Activated CD8-positive, alpha-beta T cell treated with anti-CD3 and anti-CD28 coated beads for 36 hours (primary cell): ENCODE results near the gene OR52K2. TPM values are rescaled to one million over a fixed set of nuclear protein-coding genes. Genes with fewer than 3 reads are reported as not detected.

Experiments used
- ATAC-seq: fragments of 200-7000 bp; cut with Tn5 transposase; one replicate; pipeline ENCODE4 v1.10.0; 2021; ENCODE audit warnings: mild to moderate bottlenecking, moderate library complexity
- CTCF ChIA-PET: fragments of 350-600 bp; sonication (Branson Sonifier 250); formaldehyde crosslinking; loops from one replicate; lab custom pipeline; 2021; ENCODE audit warnings: antibody characterized with exemption; lab: Charles Lee
- POLR2A ChIA-PET: fragments of 350-600 bp; sonication (Branson Sonifier 250); formaldehyde crosslinking; loops from one replicate; lab custom pipeline; 2021; ENCODE audit warnings: antibody characterized with exemption; lab: Charles Lee
- DNase-seq: peaks from one replicate; pipeline ENCODE4 v3.0.0-alpha.2; 2020
- H3K27ac Mint-ChIP-seq: one replicate; pipeline ENCODE4 v1.8.0; 2021; ENCODE audit warnings: mild to moderate bottlenecking, mixed read lengths
- H3K27me3 Mint-ChIP-seq: one replicate; pipeline ENCODE4 v1.8.0; 2021; ENCODE audit warnings: mixed read lengths
- H3K36me3 Mint-ChIP-seq: one replicate; pipeline ENCODE4 v1.8.0; 2021; ENCODE audit warnings: low read depth, mixed read lengths
- H3K4me1 Mint-ChIP-seq: one replicate; pipeline ENCODE4 v1.8.0; 2021; ENCODE audit warnings: low read depth, mixed read lengths
- H3K4me3 Mint-ChIP-seq: one replicate; pipeline ENCODE4 v1.8.0; 2021; ENCODE audit warnings: mild to moderate bottlenecking, moderate library complexity, mixed read lengths
- H3K9me3 Mint-ChIP-seq: one replicate; pipeline ENCODE4 v1.8.0; 2021; ENCODE audit warnings: mixed read lengths
- CTCF ChIP-seq: fragments of 200-600 bp; IDR thresholded peaks from one replicate; pipeline ENCODE4 v1.8.0; 2022; ENCODE audit warnings: antibody characterized with exemption, mild to moderate bottlenecking
- intact Hi-C: fragments of 100-400 bp; cut with micrococcal nuclease; formaldehyde crosslinking; loops from one replicate; pipeline ENCODE4 v1.10.0; 2022
- total RNA-seq, 2 experiments: library from RNA; stranded (reverse); gene quantifications; one replicate each; pipeline ENCODE4 v1.2.3, GENCODE V29; 2021

Gene OR52K2
- total RNA-seq, 2 experiments from 2014 or later = not detected

- peaks cover 12% of the 10 kb centered on the region for H3K4me1 Mint-ChIP-seq
- intact Hi-C loops = loop anchor here (5.0 kb wide), 1 partner anchor 305 kb away; no protein-coding TSS in a partner anchor
- ChIA-PET CTCF (interaction anchor here (1.1 to 5.3 kb wide), 3 partner anchors 8 to 737 kb away, joined by 3 to 52 read pairs (median 3); no protein-coding TSS in a partner anchor), POLR2A (interaction anchor here (1.6 kb wide), 1 partner anchor 83 kb away, joined by 3 read pairs; no protein-coding TSS in a partner anchor)
- no peak for TF ChIP-seq CTCF
- no peak overlapping the region for H3K4me3 Mint-ChIP-seq
- peaks cover 15% of the 10 kb centered on the region for H3K27me3 Mint-ChIP-seq
- ATAC-seq (no peak), DNase-seq (no peak)
- H3K36me3 Mint-ChIP-seq = no peaks in the 10 kb centered on the region
- H3K9me3 Mint-ChIP-seq = peaks cover 4% of the 10 kb centered on the region
- H3K27ac Mint-ChIP-seq = no peak overlapping the region
Measured at GRCh38 chr11:4491878-4492606, 42.9 kb downstream of the OR52K2 start.

- ATAC-seq = no peak
- POLR2A ChIA-PET = interaction anchor here (1.6 kb wide), 1 partner anchor 82 kb away, joined by 3 read pairs; no protein-coding TSS in a partner anchor
- peak; percentile 38 for TF ChIP-seq CTCF
- H3K36me3 Mint-ChIP-seq = no peaks in the 10 kb centered on the region
- DNase-seq = no peak
- CTCF ChIA-PET = interaction anchor here (0.5 to 5.3 kb wide), 9 partner anchors 10 to 736 kb away, joined by 3 to 52 read pairs (median 4); partner anchors contain the start of gene TRIM21
- peaks cover 15% of the 10 kb centered on the region for H3K27me3 Mint-ChIP-seq
- intact Hi-C loops = loop anchor here (5.0 kb wide), 1 partner anchor 306 kb away; no protein-coding TSS in a partner anchor
- H3K4me3 Mint-ChIP-seq = no peak overlapping the region
- no peak overlapping the region for H3K27ac Mint-ChIP-seq
- peaks cover 4% of the 10 kb centered on the region for H3K9me3 Mint-ChIP-seq
- peaks cover 12% of the 10 kb centered on the region for H3K4me1 Mint-ChIP-seq
Measured at GRCh38 chr11:4493480-4493818, 44.4 kb downstream of the OR52K2 start.

GRCh38 chr11:4495487-4495886 lies 46.4 kb downstream of the OR52K2 start:
- ATAC-seq (no peak), DNase-seq (peak; percentile 7)
- ChIA-PET CTCF (interaction anchor here (5.3 kb wide), 1 partner anchor 308 kb away, joined by 52 read pairs; no protein-coding TSS in a partner anchor), POLR2A (interaction anchor here (0.7 kb wide), 1 partner anchor 27 kb away, joined by 3 read pairs; no protein-coding TSS in a partner anchor)
- peaks cover 12% of the 10 kb centered on the region for H3K4me1 Mint-ChIP-seq
- H3K4me3 Mint-ChIP-seq = no peak overlapping the region
- peaks cover 10% of the 10 kb centered on the region for H3K27me3 Mint-ChIP-seq
- H3K36me3 Mint-ChIP-seq = no peaks in the 10 kb centered on the region
- peaks cover 4% of the 10 kb centered on the region for H3K9me3 Mint-ChIP-seq
- no peak overlapping the region for H3K27ac Mint-ChIP-seq
- intact Hi-C loops = no loop called here
- TF ChIP-seq CTCF = no peak

- TF ChIP-seq CTCF = no peak
- DNase-seq = no peak
- no peak for ATAC-seq
- H3K27ac Mint-ChIP-seq = no peak overlapping the region
- no peak overlapping the region for H3K4me3 Mint-ChIP-seq
- ChIA-PET POLR2A (no interaction called here), CTCF (interaction anchor here (5.3 kb wide), 1 partner anchor 309 kb away, joined by 52 read pairs; no protein-coding TSS in a partner anchor)
- peaks cover 4% of the 10 kb centered on the region for H3K9me3 Mint-ChIP-seq
- peaks cover 10% of the 10 kb centered on the region for H3K27me3 Mint-ChIP-seq
- peaks cover 12% of the 10 kb centered on the region for H3K4me1 Mint-ChIP-seq
- H3K36me3 Mint-ChIP-seq = no peaks in the 10 kb centered on the region
- intact Hi-C loops = no loop called here
Measured at GRCh38 chr11:4495986-4496385, 46.9 kb downstream of the OR52K2 start.
